Medulla oblongata (tissue), 1 donor: Measurements from ENCODE around the gene WLS.
"Not testable (repeated sequence)": the region's sequence is repeated elsewhere in the genome, so short reads cannot be mapped to it uniquely, and the experiment has no call there.

Experiments
- DNase-seq: peaks from one replicate; pipeline ENCODE4 v3.0.0-alpha.2; 2015; ENCODE audit errors: extremely low spot score

The WLS gene

GRCh38 chr1:68167211-68167610 lies 65.1 kb downstream of the WLS start:
- no peak for DNase-seq

GRCh38 chr1:68166348-68166747 lies 66.0 kb downstream of the WLS start:
- no peak for DNase-seq

GRCh38 chr1:68165665-68166064 lies 66.7 kb downstream of the WLS start:
- no peak for DNase-seq

- no peak for DNase-seq
These were observed 67.4 kb downstream of the WLS start for GRCh38 chr1:68164918-68165317.

GRCh38 chr1:68163220-68163619 lies 69.1 kb downstream of the WLS start:
- DNase-seq: no peak

- DNase-seq: no peak
These were observed 69.6 kb downstream of the WLS start for GRCh38 chr1:68162761-68163160.

- DNase-seq: not testable (repeated sequence)
These were observed 70.7 kb downstream of the WLS start for GRCh38 chr1:68161672-68162071.

GRCh38 chr1:68160935-68161334 lies 71.4 kb downstream of the WLS start:
- DNase-seq: not testable (repeated sequence)

GRCh38 chr1:68160021-68160420 lies 72.3 kb downstream of the WLS start:
- no peak for DNase-seq

- DNase-seq: no peak
These were observed 73.5 kb downstream of the WLS start for GRCh38 chr1:68158837-68159236.

- no peak for DNase-seq
These were observed 74.9 kb downstream of the WLS start for GRCh38 chr1:68157416-68157815.

- no peak for DNase-seq
These were observed 80.6 kb downstream of the WLS start for GRCh38 chr1:68151690-68152089.

- DNase-seq: no peak
These were observed 82.4 kb downstream of the WLS start for GRCh38 chr1:68149907-68150306.

GRCh38 chr1:68149110-68149798 lies 83.1 kb downstream of the WLS start:
- DNase-seq: no peak

- DNase-seq: no peak
These were observed 83.7 kb downstream of the WLS start for GRCh38 chr1:68148631-68149030.

GRCh38 chr1:68147534-68148171 lies 84.7 kb downstream of the WLS start:
- DNase-seq: no peak

GRCh38 chr1:68145418-68146126 lies 86.8 kb downstream of the WLS start:
- DNase-seq: no peak

GRCh38 chr1:68144856-68145255 lies 87.5 kb downstream of the WLS start:
- peak; percentile 18 for DNase-seq

- no peak for DNase-seq
These were observed 88.7 kb downstream of the WLS start for GRCh38 chr1:68143633-68144032.

- DNase-seq: no peak
These were observed 89.9 kb downstream of the WLS start for GRCh38 chr1:68142461-68142860.

GRCh38 chr1:68142036-68142435 lies 90.3 kb downstream of the WLS start:
- no peak for DNase-seq

- peak; percentile 34 for DNase-seq
These were observed 91.0 kb downstream of the WLS start for GRCh38 chr1:68141071-68142021.
